Gastrocnemius medialis (tissue), 4 donors: ENCODE data around the gene ACSS2. TPM values are rescaled to one million over a fixed set of nuclear protein-coding genes. Genes with fewer than 3 reads are reported as not detected.

ENCODE experiments used
- ATAC-seq, 2 donors: fragments of 150-250 bp; one replicate each; pipeline ENCODE4 v1.9.1; 2016
- DNase-seq, 2 donors: peaks; one replicate each; pipeline ENCODE4 v3.0.0-alpha.2; 2019
- H3K27ac ChIP-seq, 4 donors: fragments of 200-600 bp; sonication (generic); 1 replicate in 1 of 4; 2 replicates in 3 of 4; pipeline ENCODE4 v1.5.1; 2016 to 2018; ENCODE audit warnings: mild to moderate bottlenecking in 2 of 4, moderate library complexity in 1 of 4
- H3K27me3 ChIP-seq, 3 donors: fragments of 200-600 bp; sonication (generic) in 2 of 3; 1 replicate in 1 of 3; 2 replicates in 2 of 3; pipeline versions ENCODE4 v1.5.1 to v1.6.0; 2016 to 2019; ENCODE audit warnings: mild to moderate bottlenecking in 1 of 3, moderate library complexity in 1 of 3
- H3K36me3 ChIP-seq, 2 donors: fragments of 200-600 bp; sonication (generic) in 1 of 2; one replicate each; pipeline ENCODE4 v1.5.1; 2017 to 2018
- H3K4me1 ChIP-seq, 2 donors: fragments of 200-600 bp; sonication (generic) in 1 of 2; one replicate each; pipeline ENCODE4 v1.5.1; 2016 to 2017; ENCODE audit warnings: mild to moderate bottlenecking in 2 of 2
- H3K4me3 ChIP-seq, 4 donors: fragments of 200-600 bp; sonication (generic) in 3 of 4; 1 replicate in 1 of 4; 2 replicates in 3 of 4; pipeline ENCODE4 v1.5.1; 2016 to 2019; ENCODE audit warnings: mild to moderate bottlenecking in 2 of 4
- H3K9me3 ChIP-seq, 3 donors: fragments of 200-600 bp; sonication (generic) in 2 of 3; 1 replicate in 1 of 3; 2 replicates in 2 of 3; pipeline ENCODE4 v1.5.1; 2016 to 2019
- POLR2A ChIP-seq, 2 donors: fragments of 450-650 bp; IDR thresholded peaks; one replicate each; pipeline ENCODE4 v1.6.1; 2017; ENCODE audit warnings: antibody characterized with exemption in 2 of 2, mild to moderate bottlenecking in 2 of 2, moderate library complexity in 2 of 2
- in situ Hi-C, 4 donors: fragments of 200-750 bp; cut with MboI; loops; one replicate each; pipeline versions ENCODE4 v1.15.0 to v1.8.0; 2017; ENCODE audit warnings: low sequenced_read_pairs in 4 of 4
- intact Hi-C: fragments of 100-400 bp; cut with DNase I; formaldehyde crosslinking; loops from one replicate; pipeline ENCODE4 v1.15.1; 2023; ENCODE audit warnings: low total_unique reads
- total RNA-seq, 4 donors: library from RNA; depleted of rRNA; stranded (reverse); fragments of >200 nt; gene quantifications; one replicate each; pipeline versions ENCODE4 v1.1.0 to v1.2.3, GENCODE V29; 2016
- TF ChIP-seq, protein P1 (sequence below), 5 experiments: fragments of 450-650 bp in 3 of 5; fragments of 200-600 bp in 2 of 5; sonication (generic) in 2 of 5; IDR thresholded peaks in 4 of 5; conservative IDR thresholded peaks in 1 of 5; 1 replicate in 4 of 5; 2 replicates in 1 of 5; pipeline ENCODE4 v1.5.1; 2016 to 2019; ENCODE audit warnings: antibody characterized with exemption in 5 of 5, mild to moderate bottlenecking in 3 of 5, moderate library complexity in 3 of 5

Gene ACSS2, protein sequence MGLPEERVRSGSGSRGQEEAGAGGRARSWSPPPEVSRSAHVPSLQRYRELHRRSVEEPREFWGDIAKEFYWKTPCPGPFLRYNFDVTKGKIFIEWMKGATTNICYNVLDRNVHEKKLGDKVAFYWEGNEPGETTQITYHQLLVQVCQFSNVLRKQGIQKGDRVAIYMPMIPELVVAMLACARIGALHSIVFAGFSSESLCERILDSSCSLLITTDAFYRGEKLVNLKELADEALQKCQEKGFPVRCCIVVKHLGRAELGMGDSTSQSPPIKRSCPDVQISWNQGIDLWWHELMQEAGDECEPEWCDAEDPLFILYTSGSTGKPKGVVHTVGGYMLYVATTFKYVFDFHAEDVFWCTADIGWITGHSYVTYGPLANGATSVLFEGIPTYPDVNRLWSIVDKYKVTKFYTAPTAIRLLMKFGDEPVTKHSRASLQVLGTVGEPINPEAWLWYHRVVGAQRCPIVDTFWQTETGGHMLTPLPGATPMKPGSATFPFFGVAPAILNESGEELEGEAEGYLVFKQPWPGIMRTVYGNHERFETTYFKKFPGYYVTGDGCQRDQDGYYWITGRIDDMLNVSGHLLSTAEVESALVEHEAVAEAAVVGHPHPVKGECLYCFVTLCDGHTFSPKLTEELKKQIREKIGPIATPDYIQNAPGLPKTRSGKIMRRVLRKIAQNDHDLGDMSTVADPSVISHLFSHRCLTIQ
- total RNA-seq = 10 to 100 TPM; 70.5 to 94.7 (median 88.1) TPM

DNA sequence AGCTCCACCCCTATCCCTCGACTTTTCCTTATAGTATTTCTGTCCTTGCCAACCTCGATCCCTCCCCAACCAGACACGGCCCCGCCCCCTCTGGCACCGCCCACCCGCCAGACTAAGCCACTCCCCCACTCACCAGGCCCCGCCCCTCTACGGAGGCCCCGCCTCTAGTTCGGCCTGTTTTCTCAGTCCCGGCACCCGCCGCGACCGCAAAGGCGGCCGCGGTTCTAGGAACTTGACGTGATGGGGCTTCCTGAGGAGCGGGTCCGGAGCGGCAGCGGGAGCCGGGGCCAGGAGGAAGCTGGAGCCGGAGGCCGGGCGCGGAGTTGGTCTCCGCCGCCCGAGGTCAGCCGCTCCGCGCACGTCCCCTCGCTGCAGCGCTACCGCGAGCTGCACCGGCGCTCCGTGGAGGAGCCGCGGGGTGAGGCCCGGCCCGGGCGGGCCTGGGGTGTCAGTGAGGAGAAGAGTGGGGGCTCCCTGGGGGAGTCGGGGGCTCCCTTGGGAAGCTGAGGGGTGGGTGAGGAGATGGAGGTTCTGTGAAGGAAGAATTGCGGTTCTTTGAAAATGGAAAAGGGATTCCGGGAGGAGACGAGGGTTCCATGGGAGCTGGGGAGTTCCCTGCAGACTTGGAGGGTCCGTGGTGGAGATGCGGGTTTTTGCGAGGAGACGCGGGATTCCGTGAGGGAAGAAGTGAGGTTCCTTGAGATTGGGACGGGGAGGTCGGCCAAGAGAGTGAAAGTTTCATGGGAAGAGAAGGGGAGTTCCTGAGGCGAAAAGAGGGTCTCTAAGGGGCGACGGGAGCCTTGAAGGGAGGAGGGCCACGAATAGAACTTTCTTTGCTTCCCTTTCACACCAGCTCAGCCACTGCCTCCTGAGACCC is at the start of gene ACSS2:
Gene ACSS2 (plus strand): TSS at position 207 of the 877 bp plus-strand sequence. CDS start 34 bp downstream, at position 241.
- in situ Hi-C loops (loop anchor here in 1 of 4 donors (10.0 kb wide), 1 partner anchor 218 kb away; the partner anchor contains the start of gene TRPC4AP), intact Hi-C loops (loop anchor here (1.0 kb wide), 1 partner anchor 79 kb away; the partner anchor contains the start of genes GSS and MYH7B)
- H3K27me3 ChIP-seq = no peaks in the 10 kb centered on the region
- ATAC-seq = peak; percentile 77 to 83
- H3K36me3 ChIP-seq = no peaks in the 10 kb centered on the region
- peaks cover 42 to 55% of the 10 kb centered on the region in 2 donors for H3K4me1 ChIP-seq
- no peak for DNase-seq
- H3K27ac ChIP-seq = peak within 1 kb of the TSS; percentile 87 to 97 (median 96)
- TF ChIP-seq POLR2A (IDR thresholded peaks at IDR 0.05) = peak; percentile 90 to 94
- TF ChIP-seq, protein P1, sequence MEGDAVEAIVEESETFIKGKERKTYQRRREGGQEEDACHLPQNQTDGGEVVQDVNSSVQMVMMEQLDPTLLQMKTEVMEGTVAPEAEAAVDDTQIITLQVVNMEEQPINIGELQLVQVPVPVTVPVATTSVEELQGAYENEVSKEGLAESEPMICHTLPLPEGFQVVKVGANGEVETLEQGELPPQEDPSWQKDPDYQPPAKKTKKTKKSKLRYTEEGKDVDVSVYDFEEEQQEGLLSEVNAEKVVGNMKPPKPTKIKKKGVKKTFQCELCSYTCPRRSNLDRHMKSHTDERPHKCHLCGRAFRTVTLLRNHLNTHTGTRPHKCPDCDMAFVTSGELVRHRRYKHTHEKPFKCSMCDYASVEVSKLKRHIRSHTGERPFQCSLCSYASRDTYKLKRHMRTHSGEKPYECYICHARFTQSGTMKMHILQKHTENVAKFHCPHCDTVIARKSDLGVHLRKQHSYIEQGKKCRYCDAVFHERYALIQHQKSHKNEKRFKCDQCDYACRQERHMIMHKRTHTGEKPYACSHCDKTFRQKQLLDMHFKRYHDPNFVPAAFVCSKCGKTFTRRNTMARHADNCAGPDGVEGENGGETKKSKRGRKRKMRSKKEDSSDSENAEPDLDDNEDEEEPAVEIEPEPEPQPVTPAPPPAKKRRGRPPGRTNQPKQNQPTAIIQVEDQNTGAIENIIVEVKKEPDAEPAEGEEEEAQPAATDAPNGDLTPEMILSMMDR (IDR thresholded peaks at IDR 0.05 in 4 of 5, conservative IDR thresholded peaks at IDR 0.05 in 1 of 5) = peak in 1 of 5 experiments; percentile 14
- H3K4me3 ChIP-seq = peak within 1 kb of the TSS; percentile 73 to 92 (median 83)
- H3K9me3 ChIP-seq = no peaks in the 10 kb centered on the region

DNA sequence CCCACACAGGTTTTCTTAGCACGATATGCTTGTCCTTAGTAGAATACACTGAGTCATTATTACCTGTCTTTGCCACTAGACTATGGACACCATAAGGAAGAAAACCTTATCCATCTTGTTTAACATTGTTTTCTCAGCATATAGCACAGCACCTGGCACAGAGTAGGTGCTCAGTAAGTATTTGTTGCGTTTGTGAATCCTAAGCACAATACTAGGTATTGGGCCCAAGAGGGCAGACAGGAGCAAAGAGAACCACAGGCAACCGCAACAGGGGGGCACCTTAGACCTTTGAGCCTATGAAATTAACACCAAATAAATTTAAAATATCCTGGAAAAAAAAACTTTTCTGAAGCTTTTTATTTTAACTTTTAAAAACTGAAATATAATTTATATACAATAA is 47.2 kb upstream of the ACSS2 start:
- no peak for TF ChIP-seq POLR2A (IDR thresholded peaks at IDR 0.05)
- TF ChIP-seq, protein P1 (IDR thresholded peaks at IDR 0.05 in 4 of 5, conservative IDR thresholded peaks at IDR 0.05 in 1 of 5) = no peak

DNA sequence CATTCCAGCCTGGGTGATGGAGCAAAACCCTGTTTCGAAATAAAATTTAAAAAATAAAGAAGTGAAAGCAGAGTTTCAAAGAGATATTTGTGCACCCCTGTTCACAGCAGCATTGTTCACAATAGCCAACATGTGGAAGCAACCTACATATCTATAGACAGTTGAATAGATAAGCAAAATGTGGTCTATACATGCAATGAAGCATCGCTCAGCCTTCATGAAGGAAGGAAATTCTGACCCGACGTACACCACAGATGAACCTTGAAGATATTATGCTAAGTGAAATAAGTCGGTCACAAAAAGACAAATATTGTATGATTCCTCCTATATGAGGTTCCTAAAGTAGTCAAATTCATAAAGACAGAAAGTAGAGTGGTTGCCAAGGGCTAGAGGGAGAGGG is 44.5 kb upstream of the ACSS2 start:
- no peak overlapping the region for H3K27ac ChIP-seq
- H3K27me3 ChIP-seq = no peaks in the 10 kb centered on the region
- ATAC-seq (no peak), DNase-seq (no peak)
- peaks cover 0 to 5% of the 10 kb centered on the region in 2 donors for H3K4me1 ChIP-seq
- intact Hi-C loops (no loop called here), in situ Hi-C loops (loop anchor here in 2 of 4 donors (10.0 to 25.0 kb wide), 2 partner anchors 380 to 383 kb away; no protein-coding TSS in a partner anchor)
- no peaks in the 10 kb centered on the region for H3K36me3 ChIP-seq
- H3K9me3 ChIP-seq = no peaks in the 10 kb centered on the region
- no peak overlapping the region for H3K4me3 ChIP-seq
- no peak for TF ChIP-seq POLR2A (IDR thresholded peaks at IDR 0.05)
- TF ChIP-seq, protein P1 (IDR thresholded peaks at IDR 0.05 in 4 of 5, conservative IDR thresholded peaks at IDR 0.05 in 1 of 5) = no peak

More for the DNA sequence above, 47.2 kb upstream of the ACSS2 start:
- Histone ChIP-seq H3K4me1 (peaks cover 1 to 7% of the 10 kb centered on the region in 2 donors), H3K9me3 (no peaks in the 10 kb centered on the region), H3K27ac (no peak overlapping the region), H3K27me3 (no peaks in the 10 kb centered on the region), H3K36me3 (no peaks in the 10 kb centered on the region), H3K4me3 (no peak overlapping the region)
- ATAC-seq = no peak
- no peak for DNase-seq
- in situ Hi-C loops (loop anchor here in 1 of 4 donors (25.0 kb wide), 1 partner anchor 383 kb away; no protein-coding TSS in a partner anchor), intact Hi-C loops (loop anchor here (5.0 to 10.0 kb wide), 3 partner anchors 263 to 626 kb away; partner anchors contain the start of genes CEP250, MMP24OS and TRPC4AP)

DNA sequence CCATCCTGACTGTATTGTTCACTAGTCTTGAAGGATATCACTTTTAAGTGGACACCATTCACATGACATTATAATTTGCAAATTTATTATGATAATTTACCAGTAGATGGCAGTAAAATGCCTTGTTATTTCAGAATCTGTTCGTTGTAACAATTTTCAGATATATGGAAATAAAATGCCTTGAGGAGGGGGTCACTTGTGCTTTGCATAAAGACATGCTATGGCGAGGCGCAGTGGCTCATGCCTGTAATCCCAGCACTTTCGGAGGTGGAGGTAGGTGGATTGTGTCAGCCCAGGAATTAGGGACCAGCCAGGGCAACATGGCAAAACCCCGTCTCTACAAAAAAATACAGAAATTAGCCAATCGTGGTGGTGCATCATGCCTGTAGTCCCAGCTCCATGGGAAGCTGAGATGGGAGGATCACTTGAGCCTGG is 41.9 kb upstream of the ACSS2 start:
- H3K27me3 ChIP-seq = no peaks in the 10 kb centered on the region
- intact Hi-C loops (loop anchor here (2.0 kb wide), 1 partner anchor 120 kb away; the partner anchor contains the start of genes GSS and MYH7B), in situ Hi-C loops (loop anchor here in 2 of 4 donors (10.0 to 25.0 kb wide), 2 partner anchors 378 to 380 kb away; no protein-coding TSS in a partner anchor)
- TF ChIP-seq, protein P1 (IDR thresholded peaks at IDR 0.05 in 4 of 5, conservative IDR thresholded peaks at IDR 0.05 in 1 of 5) = peak; percentile 38 to 53 (median 49)
- TF ChIP-seq POLR2A (IDR thresholded peaks at IDR 0.05) = no peak
- peak in 1 of 2 donors; percentile 52 for ATAC-seq
- no peaks in the 10 kb centered on the region for H3K36me3 ChIP-seq
- no peak overlapping the region for H3K27ac ChIP-seq
- H3K4me1 ChIP-seq = peaks cover 0 to 5% of the 10 kb centered on the region in 2 donors
- DNase-seq = no peak
- no peaks in the 10 kb centered on the region for H3K9me3 ChIP-seq
- no peak overlapping the region for H3K4me3 ChIP-seq
